Choroid plexus epithelial cell (primary cell): ENCODE results near the gene MTRF1.
"Not testable (repeated sequence)": the region's sequence is repeated elsewhere in the genome, so short reads cannot be mapped to it uniquely, and the experiment has no call there.

ENCODE experiments used
- DNase-seq: peaks from one replicate; pipeline ENCODE4 v3.0.0-alpha.2; 2010; ENCODE audit warnings: low read depth
- H3K4me3 ChIP-seq: 2 replicates; pipeline ENCODE4 v1.5.1; 2011; ENCODE audit warnings: low read depth, mild to moderate bottlenecking, control low read depth, low read length, moderate library complexity
- CTCF ChIP-seq: conservative IDR thresholded peaks from 2 replicates; pipeline ENCODE4 v1.5.1; 2011; ENCODE audit warnings: low read depth, mild to moderate bottlenecking, control low read depth, inconsistent platforms, low read length, moderate library complexity

Gene MTRF1

DNA sequence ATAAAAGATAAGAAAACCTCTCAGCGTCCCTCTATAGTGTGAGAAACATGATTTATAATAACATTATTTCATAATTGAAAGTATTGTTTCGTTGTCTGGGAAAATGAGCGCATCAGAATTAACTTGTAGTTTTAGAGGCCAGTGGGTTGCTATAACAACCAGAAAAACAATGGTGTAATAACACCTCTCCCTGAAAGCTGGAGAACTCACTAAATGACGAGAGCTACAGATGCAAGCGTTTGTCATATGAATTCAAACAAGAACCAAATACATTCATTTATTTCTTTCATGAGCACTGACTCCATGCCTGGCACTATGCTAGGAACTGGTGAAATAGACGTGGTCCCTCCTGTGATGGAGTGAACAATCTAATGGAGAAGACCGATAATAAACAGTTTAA lies 85.3 kb downstream of the MTRF1 start:
- H3K4me3 ChIP-seq: no peak overlapping the region
- DNase-seq: peak; percentile 45
- no peak for TF ChIP-seq CTCF

- H3K4me3 ChIP-seq: no peak overlapping the region
- no peak for TF ChIP-seq CTCF
Observed at GRCh38 chr13:41177616-41178015, 85.8 kb downstream of the MTRF1 start.

GRCh38 chr13:41175576-41175975 lies 87.8 kb downstream of the MTRF1 start:
- not testable (repeated sequence) for H3K4me3 ChIP-seq, DNase-seq

More at GRCh38 chr13:41177616-41178015, 85.8 kb downstream of the MTRF1 start:
- DNase-seq: no peak
